HG02840 (cell line): ENCODE measurements around the gene PRLR.

Experiments used
- ATAC-seq: cut with Tn5 transposase; IDR thresholded peaks from one replicate; pipeline ENCODE4 v1.9.1; 2021; ENCODE audit warnings: mild to moderate bottlenecking, moderate library complexity, moderate number of reproducible peaks; ENCODE audit not compliant: unreplicated experiment, low FRiP score

PRLR gene

GRCh38 chr5:35012796-35013195, 217.5 kb downstream of the PRLR start:
- no peak for ATAC-seq

GRCh38 chr5:35012365-35012764, 217.9 kb downstream of the PRLR start:
- ATAC-seq, result no peak

GRCh38 chr5:35010676-35011075, 219.6 kb downstream of the PRLR start:
- ATAC-seq, result no peak

- no peak for ATAC-seq
Observed at GRCh38 chr5:35009657-35010056, 220.6 kb downstream of the PRLR start.

GRCh38 chr5:35009019-35009418, 221.3 kb downstream of the PRLR start:
- no peak for ATAC-seq

- ATAC-seq, result no peak
Observed at GRCh38 chr5:35004771-35005170, 225.5 kb downstream of the PRLR start.

GRCh38 chr5:35004200-35004599, 226.1 kb downstream of the PRLR start:
- no peak for ATAC-seq

GRCh38 chr5:35003018-35003957, 227.0 kb downstream of the PRLR start:
- ATAC-seq, result peak; percentile 76

- no peak for ATAC-seq
Observed at GRCh38 chr5:35002459-35002858, 227.8 kb downstream of the PRLR start.

- ATAC-seq, result no peak
Observed at GRCh38 chr5:35001842-35002241, 228.4 kb downstream of the PRLR start.
